H1 (cell line): ENCODE measurements around the gene ZNF768. TPM values are rescaled to one million over a fixed set of nuclear protein-coding genes. Genes with fewer than 3 reads are reported as not detected.
A peak's percentile ranks its signal among the peaks of the same experiment; 100 is the strongest.

Experiments
- CTCF ChIA-PET: fragments of 300-600 bp; sonication (Branson Sonifier 250); formaldehyde crosslinking; loops from one replicate; lab custom pipeline; 2021; ENCODE audit not compliant: partially characterized antibody; lab: Charles Lee
- POLR2A ChIA-PET: fragments of 300-600 bp; sonication (Branson Sonifier 250); formaldehyde crosslinking; loops from one replicate; lab custom pipeline; 2021; ENCODE audit warnings: inconsistent platforms; ENCODE audit not compliant: partially characterized antibody; lab: Charles Lee
- DNase-seq, 2 experiments: peaks; one replicate each; pipeline versions ENCODE4 v3.0.0 to v3.0.0-alpha.2; 2010 to 2022; ENCODE audit warnings: low spot score in 2 of 2, low read depth in 1 of 2, mixed read lengths in 1 of 2
- FAIRE-seq: peaks from 2 replicates; lab custom pipeline; 2011; peaks lifted over from hg19 to GRCh38; lab: Jason Lieb, UNC
- H2AFZ ChIP-seq: 2 replicates; pipeline ENCODE4 v1.8.1; 2012; ENCODE audit warnings: low read length, inconsistent platforms
- H2AK5ac ChIP-seq: 2 replicates; pipeline ENCODE4 v1.6.1; 2013; ENCODE audit warnings: low read depth, low read length
- H2BK120ac ChIP-seq: replicated peaks from 2 replicates; pipeline ENCODE3; 2013; ENCODE audit warnings: low read depth, low read length, inconsistent platforms
- H2BK12ac ChIP-seq: 2 replicates; pipeline ENCODE4 v1.6.1; 2013; ENCODE audit warnings: low read depth, low read length
- H2BK15ac ChIP-seq: 2 replicates; pipeline ENCODE4 v1.6.1; 2013; ENCODE audit warnings: low read length
- H2BK20ac ChIP-seq: 2 replicates; pipeline ENCODE4 v1.6.1; 2013; ENCODE audit warnings: low read length
- H2BK5ac ChIP-seq: 2 replicates; pipeline ENCODE4 v1.6.1; 2013; ENCODE audit warnings: low read depth, low read length
- H3K14ac ChIP-seq: 2 replicates; pipeline ENCODE4 v1.6.1; 2013; ENCODE audit warnings: inconsistent platforms; ENCODE audit not compliant: insufficient read length
- H3K18ac ChIP-seq: 2 replicates; pipeline ENCODE4 v1.6.1; 2013; ENCODE audit warnings: low read length; ENCODE audit errors: extremely low read depth
- H3K23ac ChIP-seq: 2 replicates; pipeline ENCODE4 v1.6.1; 2013; ENCODE audit warnings: inconsistent platforms; ENCODE audit not compliant: insufficient read length
- H3K23me2 ChIP-seq: 2 replicates; pipeline ENCODE4 v1.6.1; 2013; ENCODE audit warnings: low read depth, low read length
- H3K27ac ChIP-seq: 2 replicates; pipeline ENCODE4 v1.6.1; 2011; ENCODE audit warnings: low read depth, low read length, inconsistent platforms
- H3K27me3 ChIP-seq, 4 experiments: replicated peaks in 1 of 4; 1 replicate in 1 of 4; 2 replicates in 3 of 4; pipeline versions ENCODE4 v1.6.1 to v1.8.1; 2011 to 2013; ENCODE audit warnings: low read length in 3 of 4, mild to moderate bottlenecking in 3 of 4, inconsistent platforms in 2 of 4, mixed read lengths in 2 of 4, moderate library complexity in 1 of 4; ENCODE audit not compliant: control insufficient read depth in 3 of 4, insufficient read depth in 3 of 4; ENCODE audit errors: extremely low read depth in 1 of 4
- H3K36me3 ChIP-seq, 4 experiments: 2 replicates each; pipeline versions ENCODE4 v1.6.1 to v1.8.1; 2011 to 2013; ENCODE audit warnings: mild to moderate bottlenecking in 4 of 4, low read length in 3 of 4, moderate library complexity in 2 of 4, control low read depth in 1 of 4, inconsistent platforms in 1 of 4; ENCODE audit not compliant: insufficient read depth in 4 of 4, control insufficient read depth in 2 of 4
- H3K4ac ChIP-seq: replicated peaks from 2 replicates; pipeline ENCODE3; 2013; ENCODE audit warnings: low read length, low read depth, mixed read lengths, inconsistent platforms; ENCODE audit not compliant: insufficient read length
- H3K4me1 ChIP-seq, 4 experiments: replicated peaks in 1 of 4; 1 replicate in 1 of 4; 2 replicates in 3 of 4; pipeline versions ENCODE4 v1.6.1 to v1.8.1; 2011 to 2013; ENCODE audit warnings: low read length in 3 of 4, inconsistent platforms in 2 of 4, mixed read lengths in 1 of 4; ENCODE audit not compliant: insufficient read depth in 4 of 4, control insufficient read depth in 3 of 4
- H3K4me2 ChIP-seq, 2 experiments: 2 replicates each; pipeline versions ENCODE4 v1.6.1 to v1.8.1; 2011 to 2013; ENCODE audit warnings: low read depth in 2 of 2, low read length in 2 of 2, control low read depth in 1 of 2, inconsistent platforms in 1 of 2, mild to moderate bottlenecking in 1 of 2; ENCODE audit not compliant: insufficient read depth in 1 of 2
- H3K4me3 ChIP-seq, 4 experiments: fragments of 200-600, 300-600 bp in 1 of 4; sonication (generic), shearing (Covaris generic), sonication (Bioruptor Twin) in 1 of 4; 2 replicates each; pipeline versions ENCODE4 v1.5.1 to v1.8.1; 2011 to 2016; ENCODE audit warnings: low read length in 4 of 4, low read depth in 3 of 4, control low read depth in 2 of 4, inconsistent platforms in 2 of 4, mild to moderate bottlenecking in 2 of 4, mixed read lengths in 1 of 4, moderate library complexity in 1 of 4; ENCODE audit not compliant: insufficient read depth in 2 of 4; ENCODE audit errors: extremely low read depth in 1 of 4
- H3K56ac ChIP-seq: replicated peaks from 2 replicates; pipeline ENCODE3; 2013; ENCODE audit warnings: low read depth, mild to moderate bottlenecking, mixed read lengths, low read length, inconsistent platforms; ENCODE audit not compliant: insufficient read length
- H3K79me1 ChIP-seq: 2 replicates; pipeline ENCODE4 v1.6.1; 2013; ENCODE audit warnings: low read depth, low read length, control low read depth
- H3K79me2 ChIP-seq, 2 experiments: 2 replicates each; pipeline versions ENCODE4 v1.6.1 to v1.8.1; 2012 to 2013; ENCODE audit warnings: low read length in 2 of 2, mild to moderate bottlenecking in 2 of 2, inconsistent platforms in 1 of 2; ENCODE audit not compliant: insufficient read depth in 2 of 2, control insufficient read depth in 1 of 2
- H3K9ac ChIP-seq, 4 experiments: replicated peaks in 1 of 4; 1 replicate in 1 of 4; 2 replicates in 3 of 4; pipeline versions ENCODE4 v1.6.1 to v1.8.1; 2011 to 2013; ENCODE audit warnings: low read depth in 3 of 4, low read length in 3 of 4, control low read depth in 2 of 4, mild to moderate bottlenecking in 2 of 4, moderate library complexity in 2 of 4, inconsistent platforms in 1 of 4; ENCODE audit errors: extremely low read depth in 1 of 4
- H3K9me3 ChIP-seq, 2 experiments: 2 replicates each; pipeline versions ENCODE4 v1.6.1 to v1.8.1; 2012 to 2013; ENCODE audit warnings: mild to moderate bottlenecking in 2 of 2, moderate library complexity in 2 of 2, control low read depth in 1 of 2, inconsistent platforms in 1 of 2, low read depth in 1 of 2, low read length in 1 of 2, mixed read lengths in 1 of 2; ENCODE audit not compliant: insufficient read depth in 2 of 2
- H4K20me1 ChIP-seq, 2 experiments: replicated peaks in 1 of 2; 2 replicates each; pipeline versions ENCODE3 to v1.8.1; 2011 to 2013; ENCODE audit warnings: inconsistent platforms in 2 of 2, low read length in 2 of 2, mild to moderate bottlenecking in 1 of 2; ENCODE audit not compliant: insufficient read depth in 2 of 2, control insufficient read depth in 1 of 2
- H4K5ac ChIP-seq: 2 replicates; pipeline ENCODE4 v1.6.1; 2013; ENCODE audit warnings: low read length, low read depth, mixed read lengths, inconsistent platforms; ENCODE audit not compliant: insufficient read length
- H4K8ac ChIP-seq: 2 replicates; pipeline ENCODE4 v1.8.0; 2013; ENCODE audit warnings: mild to moderate bottlenecking, moderate library complexity, low read length, inconsistent platforms; ENCODE audit not compliant: insufficient read depth; ENCODE audit errors: extremely low read depth
- H4K91ac ChIP-seq: replicated peaks from 2 replicates; pipeline ENCODE3; 2013; ENCODE audit warnings: low read length, mixed read lengths, inconsistent platforms; ENCODE audit not compliant: insufficient read length
- ATF2 ChIP-seq: IDR thresholded peaks from 2 replicates; pipeline ENCODE4 v1.6.1; 2012; ENCODE audit warnings: low read length, inconsistent platforms
- BACH1 ChIP-seq: IDR thresholded peaks from 2 replicates; pipeline ENCODE4 v1.6.1; 2012; ENCODE audit warnings: low read length, improper control_type of control experiment
- CEBPB ChIP-seq: IDR thresholded peaks from 2 replicates; pipeline ENCODE4 v1.6.1; 2012; ENCODE audit warnings: low read depth, low read length
- FOSL1 ChIP-seq: IDR thresholded peaks from 2 replicates; pipeline ENCODE4 v1.6.1; 2011; ENCODE audit warnings: mild to moderate bottlenecking, low read depth, low read length, moderate library complexity; ENCODE audit not compliant: insufficient read depth
- GABPA ChIP-seq: IDR thresholded peaks from 2 replicates; pipeline ENCODE4 v1.6.1; 2011; ENCODE audit warnings: mild to moderate bottlenecking, low read length, moderate library complexity, borderline replicate concordance; ENCODE audit not compliant: insufficient read depth
- GTF2F1 ChIP-seq: IDR thresholded peaks from 2 replicates; pipeline ENCODE4 v1.6.1; 2012; ENCODE audit warnings: low read depth, low read length, improper control_type of control experiment, borderline replicate concordance
- NANOG ChIP-seq: IDR thresholded peaks from 2 replicates; pipeline ENCODE4 v1.6.1; 2011; ENCODE audit warnings: low read length, low read depth, mild to moderate bottlenecking, inconsistent platforms; ENCODE audit not compliant: insufficient read depth, poor library complexity, severe bottlenecking
- SP2 ChIP-seq: IDR thresholded peaks from 2 replicates; pipeline ENCODE4 v1.6.1; 2012; ENCODE audit warnings: mild to moderate bottlenecking, low read length, inconsistent platforms
- SP4 ChIP-seq: IDR thresholded peaks from 2 replicates; pipeline ENCODE4 v1.6.1; 2012; ENCODE audit warnings: low read length, inconsistent platforms
- YY1 ChIP-seq: IDR thresholded peaks from 2 replicates; pipeline ENCODE4 v1.6.1; 2011; ENCODE audit warnings: low read depth, mild to moderate bottlenecking, low read length
- WGBS, 2 experiments: shearing (Covaris generic) in 1 of 2; methylation state at CpG; one replicate each; pipeline versions ENCODE4 v1.1.6 to v1.1.7; 2013 to 2015; ENCODE audit warnings: low lambda C conversion rate in 2 of 2, mixed read lengths in 2 of 2, inconsistent platforms in 1 of 2, low coverage in 1 of 2, missing lambda C conversion rate in 1 of 2; ENCODE audit not compliant: insufficient replicate concordance in 2 of 2, insufficient coverage in 1 of 2, insufficient read length in 1 of 2; ENCODE audit errors: extremely low coverage in 1 of 2, missing lambda C conversion rate in 1 of 2; 5-methylcytosine and 5-hydroxymethylcytosine counted together
- polyA plus RNA-seq, 7 experiments: library from polyadenylated mRNA; depleted of rRNA in 3 of 7; stranded (reverse) in 5 of 7; unstranded in 2 of 7; fragments of >200 nt in 5 of 7; fragments of 200-250 nt in 2 of 7; gene quantifications; 1 replicate in 5 of 7; 2 replicates in 1 of 7; 4 replicates in 1 of 7; pipeline versions ENCODE4 v1.2.1 to v1.2.3, GENCODE V29; 2011 to 2013; ENCODE audit warnings: missing spikeins in 2 of 7, mixed read lengths in 2 of 7
- total RNA-seq: library from RNA; stranded (reverse); fragmentation: NEBNext Ultra II Directional; extraction: Animal tissue kit (Norgen Biotek cat#: 25700); gene quantifications from 2 replicates; pipeline ENCODE4 v1.2.1, GENCODE V29; 2021

Gene ZNF768
- total and polyA plus RNA-seq, 2 of the 8 experiments (the other 6 are each of a cell fraction or from before 2014, with no cell fraction given) = 36.1 to 47.7 TPM

GRCh38 chr16:30521873-30522641, 4.3 kb downstream of the ZNF768 start:
- no peak overlapping the region for H3K4ac ChIP-seq
- no peak for FAIRE-seq
- H4K8ac ChIP-seq = no peak overlapping the region
- no peak overlapping the region for H3K27ac ChIP-seq
- peaks cover 2% of the 10 kb centered on the region; the same call in 1 of the 2 replicates for H3K23me2 ChIP-seq
- no peak overlapping the region for H3K14ac ChIP-seq
- no peaks in the 10 kb centered on the region for H3K79me2 ChIP-seq
- no peak overlapping the region for H4K5ac ChIP-seq
- H3K9ac ChIP-seq = no peak overlapping the region
- H3K4me3 ChIP-seq = no peak overlapping the region
- TF ChIP-seq GTF2F1 (no peak), GABPA (no peak), ATF2 (no peak), SP2 (no peak), SP4 (no peak), YY1 (no peak), FOSL1 (no peak), BACH1 (no peak), NANOG (no peak), CEBPB (no peak)
- TF ChIP-seq, all 59 proteins: peak for 0
- no peak overlapping the region for H2BK120ac ChIP-seq
- peaks cover 0 to 11% (median 0%) of the 10 kb centered on the region in 4 experiments; a peak in 1 of 8 replicates for H3K36me3 ChIP-seq
- no peak overlapping the region for H3K18ac ChIP-seq
- H4K20me1 ChIP-seq = peaks cover 0 to 2% of the 10 kb centered on the region in 2 experiments
- peak overlapping the region; percentile 40; the same call in 1 of the 2 replicates for H2AK5ac ChIP-seq
- POLR2A ChIA-PET = interaction anchor here (0.6 to 1.0 kb wide), 4 partner anchors 8 to 88 kb away, joined by 3 read pairs; no protein-coding TSS in a partner anchor
- H3K4me1 ChIP-seq = no peaks in the 10 kb centered on the region; a peak in 1 of 7 replicates
- H3K23ac ChIP-seq = no peak overlapping the region
- no peaks in the 10 kb centered on the region for H3K9me3 ChIP-seq
- 83% methylated on average over 11 of the region's 11 CpGs; no CpG with 5 or more reads in 1 of the 2 experiments for WGBS, 2 experiments
- H2BK5ac ChIP-seq = no peak overlapping the region
- H3K79me1 ChIP-seq = no peaks in the 10 kb centered on the region
- no peak overlapping the region for H3K56ac ChIP-seq
- H3K4me2 ChIP-seq = no peak overlapping the region
- H2BK15ac ChIP-seq = no peak overlapping the region
- H2BK12ac ChIP-seq = no peak overlapping the region
- H2AFZ ChIP-seq = no peak overlapping the region
- no peaks in the 10 kb centered on the region; a peak in 1 of 7 replicates for H3K27me3 ChIP-seq
- no peak overlapping the region for H2BK20ac ChIP-seq
- no peak for DNase-seq
- CTCF ChIA-PET = interaction anchor here (0.9 to 1.7 kb wide), 5 partner anchors 13 to 93 kb away, joined by 3 to 7 read pairs (median 4); no protein-coding TSS in a partner anchor
- H4K91ac ChIP-seq = no peak overlapping the region
